MCF 10A (cell line): ENCODE measurements around the gene FAM120C. TPM values are rescaled to one million over a fixed set of nuclear protein-coding genes. Genes with fewer than 3 reads are reported as not detected.

Experiments
- BruUV-seq: library from RNA; stranded (reverse); fragments of 400-500 nt; replicated peaks from 2 replicates; lab custom pipeline; 2021; lab: Mats Ljungman, UMichigan
- CTCF ChIA-PET: fragments of 300-600 bp; sonication (Branson Sonifier 250); formaldehyde crosslinking; extraction: SDS; loops from one replicate; lab custom pipeline; 2021; ENCODE audit warnings: antibody characterized with exemption, inconsistent platforms; lab: Yijun Ruan, JAX
- POLR2A ChIA-PET: fragments of 300-600, 350-650 bp; sonication (Branson Sonifier 250); formaldehyde crosslinking; extraction: SDS; loops from one replicate; lab custom pipeline; 2020; ENCODE audit warnings: antibody characterized with exemption, inconsistent platforms; lab: Yijun Ruan, JAX
- DNase-seq: peaks from one replicate; pipeline ENCODE4 v3.0.0-alpha.2; 2018; ENCODE audit not compliant: unreplicated experiment
- H3K27ac Mint-ChIP-seq: one replicate; pipeline ENCODE4 v1.8.0; 2022; ENCODE audit warnings: mild to moderate bottlenecking, low read depth, mixed read lengths; ENCODE audit not compliant: unreplicated experiment
- H3K27me3 Mint-ChIP-seq: one replicate; pipeline ENCODE4 v1.8.0; 2022; ENCODE audit warnings: mixed read lengths; ENCODE audit not compliant: insufficient read depth, unreplicated experiment
- H3K36me3 Mint-ChIP-seq: one replicate; pipeline ENCODE4 v1.8.0; 2022; ENCODE audit warnings: mild to moderate bottlenecking, moderate library complexity, mixed read lengths; ENCODE audit not compliant: insufficient read depth, unreplicated experiment
- H3K4me1 Mint-ChIP-seq: one replicate; pipeline ENCODE4 v1.8.0; 2022; ENCODE audit warnings: mixed read lengths; ENCODE audit not compliant: insufficient read depth, unreplicated experiment
- H3K4me3 Mint-ChIP-seq: one replicate; pipeline ENCODE4 v1.8.0; 2022; ENCODE audit warnings: mild to moderate bottlenecking, moderate library complexity, mixed read lengths; ENCODE audit not compliant: unreplicated experiment
- H3K9me3 Mint-ChIP-seq: one replicate; pipeline ENCODE4 v1.8.0; 2022; ENCODE audit warnings: mixed read lengths; ENCODE audit not compliant: unreplicated experiment
- intact Hi-C: fragments of 100-400 bp; cut with micrococcal nuclease; formaldehyde crosslinking; loops from 2 replicates; pipeline ENCODE4 v1.14.1; 2022
- total RNA-seq: library from RNA; stranded (reverse); gene quantifications from 2 replicates; pipeline ENCODE4 v1.2.3, GENCODE V29; 2022
- TF ChIP-seq, protein P1 (sequence below): fragments of 200-600 bp; IDR thresholded peaks from one replicate; pipeline ENCODE4 v1.8.0; 2022; ENCODE audit warnings: antibody characterized with exemption, mild to moderate bottlenecking; ENCODE audit not compliant: unreplicated experiment

FAM120C gene
- total RNA-seq, 1 experiment from 2014 or later, result 11.3 TPM

DNA sequence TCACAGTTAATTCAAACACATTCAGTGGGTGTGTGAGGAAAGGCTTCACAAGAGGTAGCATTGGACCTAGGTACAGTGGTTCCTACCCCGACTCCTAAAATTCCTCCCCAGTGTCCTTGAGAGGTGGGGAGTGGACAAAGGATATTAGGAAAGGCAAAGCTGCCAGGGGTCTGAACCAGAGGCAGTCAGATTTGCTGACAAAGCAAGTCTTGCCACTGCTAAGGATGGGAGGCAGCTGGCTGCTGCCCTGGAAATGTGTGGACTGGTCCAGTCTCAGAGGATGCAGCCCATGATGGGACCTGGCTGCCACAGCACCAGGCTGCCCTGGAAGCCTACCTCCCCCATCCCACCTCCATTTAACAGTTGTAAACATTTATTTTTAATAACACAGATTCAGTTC lies 134.6 kb downstream of the FAM120C start:
- DNase-seq, result no peak
- Mint-ChIP-seq H3K36me3 (peaks cover 14% of the 10 kb centered on the region), H3K9me3 (no peaks in the 10 kb centered on the region), H3K4me1 (peaks cover 11% of the 10 kb centered on the region), H3K27ac (no peak overlapping the region), H3K4me3 (no peak overlapping the region), H3K27me3 (peaks cover 20% of the 10 kb centered on the region)
- POLR2A ChIA-PET, result no interaction called here
- no TSS peak for BruUV-seq
- intact Hi-C loops, result loop anchor here (10.0 kb wide), 1 partner anchor 196 kb away; no protein-coding TSS in a partner anchor
- TF ChIP-seq, protein P1, sequence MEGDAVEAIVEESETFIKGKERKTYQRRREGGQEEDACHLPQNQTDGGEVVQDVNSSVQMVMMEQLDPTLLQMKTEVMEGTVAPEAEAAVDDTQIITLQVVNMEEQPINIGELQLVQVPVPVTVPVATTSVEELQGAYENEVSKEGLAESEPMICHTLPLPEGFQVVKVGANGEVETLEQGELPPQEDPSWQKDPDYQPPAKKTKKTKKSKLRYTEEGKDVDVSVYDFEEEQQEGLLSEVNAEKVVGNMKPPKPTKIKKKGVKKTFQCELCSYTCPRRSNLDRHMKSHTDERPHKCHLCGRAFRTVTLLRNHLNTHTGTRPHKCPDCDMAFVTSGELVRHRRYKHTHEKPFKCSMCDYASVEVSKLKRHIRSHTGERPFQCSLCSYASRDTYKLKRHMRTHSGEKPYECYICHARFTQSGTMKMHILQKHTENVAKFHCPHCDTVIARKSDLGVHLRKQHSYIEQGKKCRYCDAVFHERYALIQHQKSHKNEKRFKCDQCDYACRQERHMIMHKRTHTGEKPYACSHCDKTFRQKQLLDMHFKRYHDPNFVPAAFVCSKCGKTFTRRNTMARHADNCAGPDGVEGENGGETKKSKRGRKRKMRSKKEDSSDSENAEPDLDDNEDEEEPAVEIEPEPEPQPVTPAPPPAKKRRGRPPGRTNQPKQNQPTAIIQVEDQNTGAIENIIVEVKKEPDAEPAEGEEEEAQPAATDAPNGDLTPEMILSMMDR, result no peak
- CTCF ChIA-PET, result no interaction called here

DNA sequence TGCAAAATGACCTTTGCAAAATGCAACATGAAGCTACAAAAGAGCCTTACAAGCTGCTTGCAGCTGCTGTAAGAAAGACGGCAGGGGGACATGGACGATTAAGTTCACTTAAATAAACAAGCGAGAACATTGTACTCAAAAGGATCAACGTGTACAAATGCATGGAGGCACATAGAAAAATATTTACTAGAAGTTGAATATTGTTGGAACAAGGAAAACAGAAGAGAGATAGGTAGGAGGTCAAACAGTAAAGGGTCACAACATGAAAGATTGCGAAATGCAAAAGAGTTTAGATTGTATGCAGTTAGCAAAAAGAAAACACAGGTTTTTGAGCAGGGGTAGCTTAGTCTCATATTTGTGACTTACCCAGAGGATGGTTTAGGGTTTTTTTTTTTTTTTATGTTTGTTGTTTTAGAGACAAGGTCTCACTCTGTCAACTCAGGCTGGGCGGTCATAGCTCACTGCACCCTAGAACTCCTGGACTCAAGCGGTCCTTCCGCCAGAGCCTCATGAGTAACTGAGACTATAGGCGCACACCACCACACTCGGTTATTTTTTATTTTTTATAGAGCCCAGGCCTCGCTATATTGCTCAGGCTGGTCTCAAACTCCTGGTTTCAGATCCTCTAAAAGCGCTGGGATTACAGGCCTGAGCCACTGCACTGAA lies 137.4 kb downstream of the FAM120C start:
- ChIA-PET CTCF (no interaction called here), POLR2A (interaction anchor here (3.6 to 4.5 kb wide), 3 partner anchors 16 to 135 kb away, joined by 21 to 96 read pairs (median 27); partner anchors contain the start of gene FAM120C)
- peaks cover 15% of the 10 kb centered on the region for H3K27me3 Mint-ChIP-seq
- TF ChIP-seq, protein P1, result no peak
- no peak overlapping the region for H3K4me3 Mint-ChIP-seq
- no peaks in the 10 kb centered on the region for H3K9me3 Mint-ChIP-seq
- H3K36me3 Mint-ChIP-seq, result peaks cover 26% of the 10 kb centered on the region
- peak overlapping the region; percentile 99 for H3K27ac Mint-ChIP-seq
- intact Hi-C loops, result loop anchor here (10.0 kb wide), 1 partner anchor 199 kb away; no protein-coding TSS in a partner anchor
- no peak for DNase-seq
- peaks cover 11% of the 10 kb centered on the region for H3K4me1 Mint-ChIP-seq
- no TSS peak for BruUV-seq

DNA sequence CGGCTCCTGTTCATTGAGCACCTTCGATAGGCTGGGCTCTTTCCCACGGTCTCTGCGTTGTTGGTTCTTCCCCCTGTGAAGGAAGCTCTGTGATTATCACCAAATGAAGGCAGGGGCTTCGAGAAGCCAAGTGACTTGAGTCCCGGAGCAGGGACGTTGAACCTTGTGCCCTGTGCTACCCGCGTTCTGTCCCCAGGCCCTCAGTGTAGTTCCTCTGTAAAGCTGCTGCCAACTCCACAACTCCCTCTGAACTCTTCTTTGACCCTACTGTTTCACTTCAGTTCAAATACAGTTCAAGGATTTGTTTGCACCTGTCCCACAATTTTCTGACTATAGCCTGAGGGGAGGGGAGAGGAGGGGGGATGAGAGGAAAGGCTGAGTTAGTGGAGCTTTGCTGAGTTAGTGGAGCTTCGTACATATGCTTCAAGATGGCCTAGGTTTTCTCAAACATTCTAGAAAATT lies 138.1 kb downstream of the FAM120C start:
- Mint-ChIP-seq H3K27ac (peak overlapping the region; percentile 99), H3K9me3 (no peaks in the 10 kb centered on the region), H3K27me3 (peaks cover 23% of the 10 kb centered on the region), H3K4me3 (peak overlapping the region; percentile 86), H3K4me1 (peaks cover 11% of the 10 kb centered on the region), H3K36me3 (peaks cover 34% of the 10 kb centered on the region)
- TF ChIP-seq, protein P1, result no peak
- CTCF ChIA-PET, result interaction anchor here (0.6 kb wide), 1 partner anchor 26 kb away, joined by 3 read pairs; no protein-coding TSS in a partner anchor
- POLR2A ChIA-PET, result interaction anchor here (0.7 to 4.5 kb wide), 9 partner anchors 15 to 595 kb away, joined by 3 to 96 read pairs (median 8); partner anchors contain the start of genes FAM120C, GNL3L and TSR2
- no peak for DNase-seq
- BruUV-seq, result TSS peak; percentile 83
- intact Hi-C loops, result loop anchor here (1.0 to 10.0 kb wide), 3 partner anchors 138 to 592 kb away; partner anchors contain the start of gene FAM120C
